ENCODE data around the gene FGD2.
"Not testable (repeated sequence)": the region's sequence is repeated elsewhere in the genome, so short reads cannot be mapped to it uniquely, and the experiment has no call there.

Gene FGD2

GRCh38 chr6:37058984-37059343 lies 53.5 kb downstream of the FGD2 start:
- DNase-seq (ENCODE audit: low read depth), result not testable (repeated sequence)

- peak; percentile 94 for DNase-seq (ENCODE audit: low read depth)
These were observed 54.1 kb downstream of the FGD2 start for GRCh38 chr6:37059344-37060194.

- DNase-seq (ENCODE audit: low read depth), result no peak
These were observed 54.7 kb downstream of the FGD2 start for GRCh38 chr6:37060195-37060559.

- no peak for DNase-seq (ENCODE audit: low read depth)
These were observed 55.8 kb downstream of the FGD2 start for GRCh38 chr6:37061157-37061804.

- DNase-seq (ENCODE audit: low read depth), result no peak
These were observed 57.0 kb downstream of the FGD2 start for GRCh38 chr6:37062424-37062823.

GRCh38 chr6:37068356-37069270 lies 63.2 kb downstream of the FGD2 start:
- DNase-seq (ENCODE audit: low read depth), result no peak

- DNase-seq (ENCODE audit: low read depth), result no peak
These were observed 64.2 kb downstream of the FGD2 start for GRCh38 chr6:37069639-37070038.

- no peak for DNase-seq (ENCODE audit: low read depth)
These were observed 67.1 kb downstream of the FGD2 start for GRCh38 chr6:37072526-37072925.

GRCh38 chr6:37074053-37074827 lies 68.8 kb downstream of the FGD2 start:
- no peak for DNase-seq (ENCODE audit: low read depth)

GRCh38 chr6:37077191-37077904 lies 71.9 kb downstream of the FGD2 start:
- no peak for DNase-seq (ENCODE audit: low read depth)

GRCh38 chr6:37077905-37078296 lies 72.4 kb downstream of the FGD2 start:
- DNase-seq (ENCODE audit: low read depth), result peak; percentile 92

All from GM04504 (cell line).